Upper lobe of left lung (tissue), 6 donors: Measurements from ENCODE around the gene GAGE12E. TPM values are rescaled to one million over a fixed set of nuclear protein-coding genes. Genes with fewer than 3 reads are reported as not detected.

Experiments used
- small RNA-seq, 4 donors: library from RNA; depleted of rRNA; stranded (forward); fragments of <200 nt; gene quantifications; one replicate each; pipeline ENCODE3, GENCODE V24; 2016
- total RNA-seq, 6 donors: library from RNA; depleted of rRNA in 4 of 6; stranded (reverse); fragments of >200 nt in 4 of 6; gene quantifications; one replicate each; pipeline versions ENCODE4 v1.1.0 to v1.2.1, GENCODE V29; 2016 to 2021
- donor health status: DM: no; HTN: no; CAD: no; lungs with moderate emphysema.
- donor health status: DM: no; HTN: yes; CAD: no; lungs with severe emphysema.

GAGE12E gene
- total RNA-seq, 6 donors from 2014 or later = not detected

Small RNA genes lying within 50 kb of the gene (small RNA-seq; reads per million reads assigned to genes)
- gene GAGE12B = 0 reads per million in 4 donors

Other genes with a start within 250 kb of the GAGE12E start
- not detected for gene GAGE10, start 247.6 kb upstream of the GAGE12E start, total RNA-seq
- gene GAGE12J, start 229.3 kb upstream of the GAGE12E start, total RNA-seq = under 1 TPM in 1 of 6 donors, not detected in 5; 0.72 TPM
- gene GAGE13, start 219.7 kb upstream of the GAGE12E start, total RNA-seq = not detected
- not detected for gene GAGE12C, start 19.1 kb upstream of the GAGE12E start, total RNA-seq
- gene GAGE12D, start 9.6 kb upstream of the GAGE12E start, total RNA-seq = not detected
- gene GAGE12F, start 9.6 kb downstream of the GAGE12E start, total RNA-seq = not detected
- not detected for gene GAGE12G, start 19.1 kb downstream of the GAGE12E start, total RNA-seq
- gene GAGE12H, start 28.7 kb downstream of the GAGE12E start, total RNA-seq = not detected
- gene GAGE2A, start 38.2 kb downstream of the GAGE12E start, total RNA-seq = 1 to 10 TPM in 1 of 6 donors, under 1 TPM in 1, not detected in 4; 0.71 to 1.2 TPM
- gene GAGE1, start 47.7 kb downstream of the GAGE12E start, total RNA-seq = under 1 TPM in 2 of 6 donors, not detected in 4; 0.44 to 0.66 TPM
- gene PAGE1, start 144.7 kb downstream of the GAGE12E start, total RNA-seq = not detected